K562 (cell line): ENCODE measurements around the gene NEUROD2. TPM values are rescaled to one million over a fixed set of nuclear protein-coding genes. Genes with fewer than 3 reads are reported as not detected.

Experiments used
- ATAC-seq: fragments of 200-7000 bp; cut with Tn5 transposase; 3 replicates; pipeline ENCODE4 v1.9.1; 2020; ENCODE audit warnings: moderate library complexity
- BruUV-seq: library from RNA; stranded (reverse); fragments of 400-500 nt; replicated peaks from 2 replicates; lab custom pipeline; 2021; lab: Mats Ljungman, UMichigan
- CTCF ChIA-PET: fragments of 300-600 bp; formaldehyde crosslinking; extraction: SDS; loops from one replicate; lab custom pipeline; 2021; ENCODE audit warnings: low intra/inter-chr PET ratio; lab: Yijun Ruan, JAX
- POLR2A ChIA-PET: fragments of 300-600, 350-650 bp; sonication (Branson Sonifier 250); formaldehyde crosslinking; extraction: SDS; loops from one replicate; lab custom pipeline; 2021; ENCODE audit warnings: antibody characterized with exemption, inconsistent platforms; lab: Yijun Ruan, JAX
- DNase-seq, 4 experiments: peaks; one replicate each; pipeline versions ENCODE4 v3.0.0 to v3.0.0-alpha.2; 2011 to 2018; ENCODE audit warnings: low spot score in 3 of 4, mixed read lengths in 3 of 4; ENCODE audit errors: extremely low read depth in 1 of 4
- FAIRE-seq: peaks from 2 replicates; lab custom pipeline; 2011; peaks lifted over from hg19 to GRCh38; lab: Jason Lieb, UNC
- H2AFZ ChIP-seq: 2 replicates; pipeline ENCODE4 v1.6.0; 2011; ENCODE audit warnings: low read depth, low read length, control low read depth, inconsistent platforms
- H3K27ac ChIP-seq: fragments of 200-600 bp; 3 replicates; pipeline ENCODE4 v1.8.0; 2011; ENCODE audit warnings: low read depth, mild to moderate bottlenecking, control low read depth, inconsistent platforms, low read length, moderate library complexity, mixed read lengths; ENCODE audit errors: extremely low read depth
- H3K27me3 ChIP-seq, 2 experiments: fragments of 300-600 bp in 1 of 2; 2 replicates in 1 of 2; 3 replicates in 1 of 2; pipeline versions ENCODE4 v1.6.0 to v1.8.0; 2011; ENCODE audit warnings: inconsistent platforms in 2 of 2, low read length in 2 of 2, mild to moderate bottlenecking in 1 of 2, mixed read lengths in 1 of 2, moderate library complexity in 1 of 2; ENCODE audit not compliant: control insufficient read depth in 2 of 2, insufficient read depth in 2 of 2
- H3K36me3 ChIP-seq: fragments of 300-600 bp; 3 replicates; pipeline ENCODE4 v1.8.0; 2011; ENCODE audit warnings: mild to moderate bottlenecking, low read length, inconsistent platforms; ENCODE audit not compliant: control insufficient read depth, insufficient read depth
- H3K4me1 ChIP-seq, 2 experiments: fragments of 200-600 bp in 1 of 2; replicated peaks in 1 of 2; 2 replicates in 1 of 2; 3 replicates in 1 of 2; pipeline versions ENCODE4 v1.5.1 to v1.8.0; 2011; ENCODE audit warnings: inconsistent platforms in 2 of 2, low read length in 2 of 2, mild to moderate bottlenecking in 1 of 2, mixed read lengths in 1 of 2, moderate library complexity in 1 of 2; ENCODE audit not compliant: control insufficient read depth in 2 of 2, insufficient read depth in 2 of 2
- H3K4me2 ChIP-seq: 2 replicates; pipeline ENCODE4 v1.6.1; 2011; ENCODE audit warnings: low read length, control low read depth, inconsistent platforms, mixed read lengths; ENCODE audit not compliant: insufficient read depth
- H3K4me3 ChIP-seq: fragments of 200-600 bp; sonication (generic), shearing (Covaris generic); 2 replicates; pipeline ENCODE4 v1.5.1; 2016; ENCODE audit warnings: control low read depth, inconsistent platforms
- H3K79me2 ChIP-seq: fragments of 200-600 bp; 3 replicates; pipeline ENCODE4 v1.8.0; 2011; ENCODE audit warnings: low read length, inconsistent platforms; ENCODE audit not compliant: control insufficient read depth, insufficient read depth
- H3K9ac ChIP-seq, 2 experiments: 2 replicates each; pipeline versions ENCODE4 v1.6.0 to v1.6.1; 2011; ENCODE audit warnings: low read depth in 2 of 2, low read length in 2 of 2, control low read depth in 1 of 2, inconsistent platforms in 1 of 2, mild to moderate bottlenecking in 1 of 2, mixed read lengths in 1 of 2; ENCODE audit not compliant: insufficient read depth in 1 of 2
- H3K9me1 ChIP-seq: one replicate; pipeline ENCODE4 v1.6.0; 2011; ENCODE audit warnings: inconsistent platforms, mild to moderate bottlenecking, low read length, moderate library complexity; ENCODE audit not compliant: control insufficient read depth, insufficient read depth
- H3K9me3 ChIP-seq: replicated peaks from 2 replicates; pipeline ENCODE4 v1.5.1; 2011; ENCODE audit warnings: low read depth, low read length, inconsistent platforms; ENCODE audit not compliant: control insufficient read depth, insufficient read depth
- H4K20me1 ChIP-seq: replicated peaks from 2 replicates; pipeline ENCODE4 v1.6.1; 2011; ENCODE audit warnings: low read length, inconsistent platforms, mixed read lengths; ENCODE audit not compliant: control insufficient read depth, insufficient read depth
- HNRNPL ChIP-seq: fragments of 200-400 bp; formaldehyde crosslinking; IDR thresholded peaks from 2 replicates; pipeline ENCODE4 v1.6.1; 2017; ENCODE audit warnings: low read depth, mild to moderate bottlenecking, low read length
- OTX1 ChIP-seq: fragments of 450-650 bp; formaldehyde crosslinking; IDR thresholded peaks from 2 replicates; pipeline ENCODE4 v1.4.0; 2022; ENCODE audit warnings: mild to moderate bottlenecking
- ZFP30 ChIP-seq: fragments of 250-450 bp; sonication (Bioruptor Pico); IDR thresholded peaks from 2 replicates; pipeline ENCODE4 v1.8.0; 2022; ENCODE audit warnings: moderate library complexity, mild to moderate bottlenecking, inconsistent platforms, borderline replicate concordance
- WGBS: fragments of 100-300 bp; shearing (Covaris generic); methylation state at CpG from one replicate; pipeline ENCODE4 v1.1.6; 2016; ENCODE audit warnings: low coverage, mixed read lengths; ENCODE audit not compliant: insufficient coverage; ENCODE audit errors: missing lambda C conversion rate; 5-methylcytosine and 5-hydroxymethylcytosine counted together
- in situ Hi-C: fragments of 300-500 bp; cut with MboI; formaldehyde crosslinking; loops from 4 replicates; pipeline ENCODE4 v1.15.0; 2018; ENCODE audit warnings: inconsistent platforms, mixed read lengths
- intact Hi-C: fragments of 100-400 bp; cut with micrococcal nuclease; formaldehyde crosslinking; loops from 2 replicates; pipeline ENCODE4 v1.14.2; 2022
- polyA plus RNA-seq, 8 experiments: library from polyadenylated mRNA; depleted of rRNA in 4 of 8; stranded (reverse) in 5 of 8; unstranded in 3 of 8; fragments of >200 nt; fragmentation: Nextera tagmentation in 2 of 8; fragmentation: Illumina TruSeq in 1 of 8; extraction: Ambion mirVana in 2 of 8; extraction: Trizol in 1 of 8; gene quantifications; 2 replicates each; pipeline versions ENCODE4 v1.2.1 to v1.2.3, GENCODE V29; 2011 to 2014; ENCODE audit warnings: inconsistent platforms in 1 of 8, missing spikeins in 1 of 8
- total RNA-seq, 7 experiments: library from RNA; depleted of rRNA in 6 of 7; stranded (reverse); fragments of >200 nt in 6 of 7; fragmentation: Illumina TruSeq in 2 of 7; extraction: Trizol in 2 of 7; gene quantifications; 2 replicates each; pipeline versions ENCODE4 v1.2.1 to v1.2.3, GENCODE V29; 2011 to 2021; ENCODE audit warnings: low replicate concordance in 1 of 7

Gene NEUROD2
- total and polyA plus RNA-seq, 9 of the 15 experiments (the other 6 are each of a cell fraction or from before 2014, with no cell fraction given): not detected

- Histone ChIP-seq H3K9me1 (no peaks in the 10 kb centered on the region), H3K36me3 (no peaks in the 10 kb centered on the region), H4K20me1 (no peaks in the 10 kb centered on the region), H3K27ac (no peak overlapping the region), H3K9me3 (no peaks in the 10 kb centered on the region), H3K4me2 (no peak overlapping the region; the same call in 1 of the 2 replicates), H2AFZ (no peak overlapping the region), H3K9ac (0 out of 4 replicates have a peak overlapping the region, but pooled peaks of 1 of the 2 experiments have one; percentile 3), H3K79me2 (no peaks in the 10 kb centered on the region), H3K4me1 (peaks cover 3 to 30% of the 10 kb centered on the region in 2 experiments; a peak in 3 of 5 replicates), H3K4me3 (no peak overlapping the region), H3K27me3 (peaks cover 6 to 41% of the 10 kb centered on the region in 2 experiments; a peak in 2 of 5 replicates)
- 7% methylated on average over 12 of the region's 13 CpGs for WGBS
- DNase-seq (no peak), FAIRE-seq (no peak), ATAC-seq (no peak)
- ChIA-PET POLR2A (interaction anchor here (0.6 to 1.6 kb wide), 4 partner anchors 32 to 217 kb away, joined by 3 to 7 read pairs (median 4); partner anchors contain the start of genes ERBB2 and TCAP), CTCF (interaction anchor here (0.8 to 5.2 kb wide), 3 partner anchors 51 to 135 kb away, joined by 3 to 131 read pairs (median 118); partner anchors contain the start of gene PNMT)
- intact Hi-C loops (loop anchor here (5.0 kb wide), 1 partner anchor 412 kb away; no protein-coding TSS in a partner anchor), in situ Hi-C loops (no loop called here)
- BruUV-seq: no TSS peak
- TF ChIP-seq ZFP30 (CRISPR knock-in tag): no peak
- TF ChIP-seq HNRNPL: 0 out of 2 replicates have a peak, but pooled peaks have one; percentile 31
- no peak for TF ChIP-seq OTX1
Measured at GRCh38 chr17:39618956-39619785, 11.5 kb upstream of the NEUROD2 start.
